Progenitor cell of endocrine pancreas (in vitro differentiated cells): ENCODE results near the gene SUN1. TPM values are rescaled to one million over a fixed set of nuclear protein-coding genes. Genes with fewer than 3 reads are reported as not detected.

Source experiments
- DNase-seq: peaks from one replicate; pipeline ENCODE4 v3.0.0; 2021; ENCODE audit warnings: low spot score; ENCODE audit not compliant: unreplicated experiment
- H3K27ac Mint-ChIP-seq: 2 replicates; pipeline ENCODE4 v1.8.0; 2021; ENCODE audit warnings: mild to moderate bottlenecking, moderate library complexity, mixed read lengths
- H3K27me3 Mint-ChIP-seq: 2 replicates; pipeline ENCODE4 v1.8.0; 2021; ENCODE audit warnings: mixed read lengths
- H3K36me3 Mint-ChIP-seq: 2 replicates; pipeline ENCODE4 v1.8.0; 2022; ENCODE audit warnings: mixed read lengths; ENCODE audit not compliant: insufficient read depth
- H3K4me1 Mint-ChIP-seq: 2 replicates; pipeline ENCODE4 v1.8.0; 2021; ENCODE audit warnings: low read depth, mixed read lengths
- H3K4me3 Mint-ChIP-seq: 2 replicates; pipeline ENCODE4 v1.8.0; 2021; ENCODE audit warnings: low read depth, mild to moderate bottlenecking, moderate library complexity, mixed read lengths
- H3K9me3 Mint-ChIP-seq: 2 replicates; pipeline ENCODE4 v1.8.0; 2021; ENCODE audit warnings: low read depth, mixed read lengths
- CTCF ChIP-seq: fragments of 200-600 bp; sonication (generic); IDR thresholded peaks from one replicate; pipeline ENCODE4 v1.5.0; 2021; ENCODE audit warnings: antibody characterized with exemption, mild to moderate bottlenecking; ENCODE audit not compliant: unreplicated experiment
- total RNA-seq: library from RNA; stranded (reverse); gene quantifications from 2 replicates; pipeline ENCODE4 v1.2.1, GENCODE V29; 2021

The SUN1 gene
- total RNA-seq, 1 donor from 2014 or later, result 152 TPM

- no peak for DNase-seq
- Mint-ChIP-seq H3K27me3 (no peaks in the 10 kb centered on the region), H3K36me3 (peaks cover 46% of the 10 kb centered on the region), H3K27ac (no peak overlapping the region), H3K4me3 (no peak overlapping the region), H3K4me1 (no peaks in the 10 kb centered on the region), H3K9me3 (no peaks in the 10 kb centered on the region)
- TF ChIP-seq CTCF, result no peak
These were observed 46.9 kb upstream of the SUN1 start for GRCh38 chr7:785416-785815.

- H3K9me3 Mint-ChIP-seq, result no peaks in the 10 kb centered on the region
- peaks cover 43% of the 10 kb centered on the region for H3K36me3 Mint-ChIP-seq
These were observed 45.6 kb upstream of the SUN1 start for GRCh38 chr7:786472-787255.

DNA sequence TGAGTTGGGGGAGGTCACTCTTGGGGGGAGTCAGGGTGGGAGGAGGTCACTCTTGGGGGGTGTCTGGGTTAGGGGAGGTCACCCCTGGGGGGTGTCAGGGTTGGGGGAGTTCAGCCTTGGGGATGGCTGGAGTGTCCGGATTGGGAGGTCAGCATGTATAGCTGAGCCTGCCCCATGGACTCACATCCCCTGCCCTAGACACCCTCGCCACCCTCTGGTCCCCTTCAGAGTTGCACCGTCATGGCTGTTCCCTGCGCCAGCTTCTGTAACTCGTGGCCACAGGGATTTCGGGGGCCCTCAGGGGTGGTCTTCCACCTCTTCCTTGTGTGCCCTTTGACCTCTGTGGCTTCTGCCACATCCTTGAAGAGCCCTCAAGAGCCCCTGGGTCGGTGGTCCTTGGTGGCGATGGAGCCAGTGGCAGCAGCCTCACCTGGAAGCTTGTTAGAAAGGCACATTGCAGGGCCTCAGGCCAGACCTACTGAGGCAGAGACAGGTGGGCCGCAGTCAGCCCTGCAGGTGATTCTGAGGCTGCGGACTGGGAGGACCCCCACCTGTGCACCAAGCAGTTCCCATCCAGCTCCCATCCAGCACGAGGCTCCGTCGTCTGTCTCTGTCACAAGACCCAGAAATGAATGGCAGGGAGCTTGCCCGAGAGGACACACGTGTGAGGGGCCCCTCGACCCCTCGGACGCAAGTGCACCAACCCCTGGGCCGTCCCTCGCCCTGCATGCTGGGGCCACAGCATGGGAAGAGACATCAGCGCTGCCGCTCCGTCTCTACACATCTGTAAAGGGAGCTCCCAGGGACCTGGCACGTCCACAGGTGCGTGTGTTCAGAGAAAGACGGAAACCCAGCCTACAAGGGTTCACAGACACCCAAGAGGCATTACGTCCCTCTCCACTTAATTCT lies 44.7 kb upstream of the SUN1 start:
- Mint-ChIP-seq H3K27me3 (no peaks in the 10 kb centered on the region), H3K4me3 (no peak overlapping the region), H3K4me1 (no peaks in the 10 kb centered on the region), H3K36me3 (peaks cover 42% of the 10 kb centered on the region), H3K9me3 (no peaks in the 10 kb centered on the region), H3K27ac (no peak overlapping the region)
- no peak for DNase-seq
- TF ChIP-seq CTCF, result no peak

More at GRCh38 chr7:786472-787255, 45.6 kb upstream of the SUN1 start:
- Mint-ChIP-seq H3K4me1 (no peaks in the 10 kb centered on the region), H3K4me3 (no peak overlapping the region), H3K27me3 (no peaks in the 10 kb centered on the region), H3K27ac (no peak overlapping the region)
- peak; percentile 73 for TF ChIP-seq CTCF
- DNase-seq, result peak; percentile 58

GRCh38 chr7:791519-791918 lies 40.8 kb upstream of the SUN1 start:
- H3K4me3 Mint-ChIP-seq, result no peak overlapping the region
- H3K27me3 Mint-ChIP-seq, result no peaks in the 10 kb centered on the region
- TF ChIP-seq CTCF, result no peak
- no peak for DNase-seq
- H3K4me1 Mint-ChIP-seq, result no peaks in the 10 kb centered on the region
- H3K27ac Mint-ChIP-seq, result no peak overlapping the region
- H3K9me3 Mint-ChIP-seq, result no peaks in the 10 kb centered on the region
- H3K36me3 Mint-ChIP-seq, result peaks cover 27% of the 10 kb centered on the region

GRCh38 chr7:794207-794606 lies 38.1 kb upstream of the SUN1 start:
- H3K27me3 Mint-ChIP-seq, result no peaks in the 10 kb centered on the region
- TF ChIP-seq CTCF, result no peak
- no peaks in the 10 kb centered on the region for H3K4me1 Mint-ChIP-seq
- H3K4me3 Mint-ChIP-seq, result no peak overlapping the region
- H3K27ac Mint-ChIP-seq, result no peak overlapping the region
- H3K36me3 Mint-ChIP-seq, result peaks cover 30% of the 10 kb centered on the region
- no peaks in the 10 kb centered on the region for H3K9me3 Mint-ChIP-seq
- no peak for DNase-seq
